LNCaP clone FGC (cell line): ENCODE measurements around the gene RFPL2.

Experiments used
- DNase-seq: peaks from one replicate; pipeline ENCODE4 v3.0.0-alpha.2; 2011; ENCODE audit warnings: low read depth
- H3K4me3 ChIP-seq: 2 replicates; pipeline ENCODE4 v1.5.1; 2011; ENCODE audit warnings: mild to moderate bottlenecking, low read depth, low read length, control low read depth
- CTCF ChIP-seq: IDR thresholded peaks from 2 replicates; pipeline ENCODE4 v1.5.1; 2012; ENCODE audit warnings: mild to moderate bottlenecking; ENCODE audit not compliant: control insufficient read depth, insufficient read depth; ENCODE audit errors: extremely low read depth

RFPL2 gene

GRCh38 chr22:32237906-32238305, 33.0 kb upstream of the RFPL2 start:
- DNase-seq, result no peak
- TF ChIP-seq CTCF, result no peak
- no peak overlapping the region for H3K4me3 ChIP-seq

- DNase-seq, result no peak
- no peak overlapping the region for H3K4me3 ChIP-seq
- TF ChIP-seq CTCF, result no peak
Observed at GRCh38 chr22:32236970-32237369, 32.1 kb upstream of the RFPL2 start.

GRCh38 chr22:32233091-32233490, 28.2 kb upstream of the RFPL2 start:
- no peak for DNase-seq
- H3K4me3 ChIP-seq, result no peak overlapping the region
- TF ChIP-seq CTCF, result no peak

GRCh38 chr22:32232191-32232830, 27.4 kb upstream of the RFPL2 start:
- no peak overlapping the region for H3K4me3 ChIP-seq
- no peak for TF ChIP-seq CTCF
- no peak for DNase-seq

GRCh38 chr22:32226326-32227104, 21.6 kb upstream of the RFPL2 start:
- DNase-seq, result no peak
- no peak for TF ChIP-seq CTCF
- H3K4me3 ChIP-seq, result no peak overlapping the region

GRCh38 chr22:32222991-32223390, 18.1 kb upstream of the RFPL2 start:
- no peak for TF ChIP-seq CTCF
- DNase-seq, result no peak
- no peak overlapping the region for H3K4me3 ChIP-seq
